Muscle of back (tissue), 11 donors: Measurements from ENCODE around the gene INSM2. TPM values are rescaled to one million over a fixed set of nuclear protein-coding genes. Genes with fewer than 3 reads are reported as not detected.

ENCODE experiments used
- DNase-seq, 3 donors: peaks; one replicate each; pipeline versions ENCODE4 v3.0.0 to v3.0.0-alpha.2; 2013
- polyA plus RNA-seq, 10 donors: library from polyadenylated mRNA; unstranded; fragments of 120-200 nt; gene quantifications; one replicate each; pipeline ENCODE4 v1.2.1, GENCODE V29; 2013; ENCODE audit not compliant: insufficient read length in 10 of 10

INSM2 gene
- polyA plus RNA-seq, 10 donors = 0.09 TPM; not detected in 9

DNA sequence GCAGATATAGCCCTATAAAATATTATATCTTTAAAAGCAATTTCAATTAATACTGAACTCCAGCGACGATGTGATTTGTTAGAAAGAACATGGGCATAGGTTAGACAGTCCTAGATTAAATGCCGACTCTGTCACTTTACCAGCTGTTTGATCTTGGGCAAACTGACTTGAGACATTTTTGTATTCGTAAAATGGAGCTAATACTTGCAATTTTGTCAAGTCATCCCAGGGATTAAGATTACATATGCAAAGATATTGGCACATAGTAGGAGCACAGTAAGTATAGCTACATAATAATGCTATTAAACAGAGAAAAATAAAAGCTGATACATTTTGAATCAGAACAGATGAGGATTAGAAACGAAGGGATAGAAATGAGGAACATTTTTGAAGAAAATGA, 9.0 kb downstream of the INSM2 start:
- DNase-seq = no peak

GRCh38 chr14:35549551-35549950, 15.6 kb downstream of the INSM2 start:
- no peak for DNase-seq

DNA sequence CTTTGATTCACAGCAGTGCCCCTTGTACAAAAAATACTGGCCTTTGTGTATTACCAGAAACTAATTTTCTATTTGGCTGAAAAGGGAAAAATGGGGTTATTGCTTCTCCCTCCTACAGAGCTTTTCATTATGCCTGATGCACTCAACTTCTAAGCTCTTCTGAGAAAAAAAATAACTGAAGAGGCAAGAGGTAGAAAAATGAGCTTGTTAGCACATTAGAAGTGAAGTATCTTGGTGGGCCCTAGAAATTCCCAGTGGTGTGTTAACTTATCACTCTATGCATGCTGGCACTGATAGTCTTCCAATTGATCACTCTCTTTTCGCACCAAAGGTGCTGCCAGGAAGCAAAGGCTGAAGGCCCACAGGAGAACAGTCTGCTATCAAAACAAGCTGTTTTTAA, 17.1 kb downstream of the INSM2 start:
- no peak for DNase-seq

- DNase-seq = no peak
Observed at GRCh38 chr14:35553808-35554207, 19.8 kb downstream of the INSM2 start.

- no peak for DNase-seq
Observed at GRCh38 chr14:35556548-35556947, 22.6 kb downstream of the INSM2 start.

DNA sequence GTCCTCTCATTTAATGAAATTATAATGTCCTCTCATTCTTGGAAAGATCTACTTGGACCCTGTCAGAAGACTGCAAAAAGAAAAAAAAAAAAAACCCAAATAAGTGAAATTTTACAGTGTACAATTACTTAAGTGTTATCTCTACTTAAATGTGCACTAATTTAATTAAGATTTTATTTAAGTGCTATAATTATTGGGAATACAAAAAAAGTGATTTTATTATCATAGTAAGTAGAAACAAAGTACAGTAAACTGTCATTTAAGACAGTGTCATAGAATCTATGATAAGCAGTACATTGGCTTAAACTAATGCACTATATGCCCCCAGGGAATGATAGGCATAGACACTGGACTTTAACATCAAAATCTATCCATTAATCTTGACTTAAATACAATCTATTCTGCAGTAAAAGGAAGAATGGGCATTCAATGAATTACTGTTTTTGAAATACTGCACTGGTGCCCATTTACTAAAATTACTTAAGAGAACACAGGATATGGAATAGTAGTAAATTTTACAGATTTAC, 23.3 kb downstream of the INSM2 start:
- no peak for DNase-seq

GRCh38 chr14:35558680-35559079, 24.7 kb downstream of the INSM2 start:
- no peak for DNase-seq

- no peak for DNase-seq
Observed at GRCh38 chr14:35565871-35566464, 32.0 kb downstream of the INSM2 start.

DNA sequence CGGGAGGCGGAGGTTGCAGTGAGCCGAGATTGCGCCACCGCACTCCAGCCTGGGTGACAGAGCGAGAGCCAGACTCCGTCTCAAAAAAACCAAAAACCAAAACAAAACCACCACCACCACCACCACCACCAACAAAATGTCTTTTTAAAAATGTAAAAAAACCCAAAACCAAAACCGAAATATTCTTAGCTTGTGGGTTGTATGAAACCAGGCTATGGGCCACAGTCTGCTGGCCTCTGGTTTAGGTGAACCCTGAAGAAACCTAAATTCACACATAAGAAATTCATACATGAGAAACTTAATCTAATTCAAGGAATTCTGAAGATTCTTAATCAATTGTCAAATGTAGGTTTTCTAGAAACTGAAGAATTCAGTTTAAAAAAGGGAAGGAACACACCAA, 37.6 kb downstream of the INSM2 start:
- DNase-seq = no peak

- no peak for DNase-seq
Observed at GRCh38 chr14:35573911-35574310, 39.9 kb downstream of the INSM2 start.

DNA sequence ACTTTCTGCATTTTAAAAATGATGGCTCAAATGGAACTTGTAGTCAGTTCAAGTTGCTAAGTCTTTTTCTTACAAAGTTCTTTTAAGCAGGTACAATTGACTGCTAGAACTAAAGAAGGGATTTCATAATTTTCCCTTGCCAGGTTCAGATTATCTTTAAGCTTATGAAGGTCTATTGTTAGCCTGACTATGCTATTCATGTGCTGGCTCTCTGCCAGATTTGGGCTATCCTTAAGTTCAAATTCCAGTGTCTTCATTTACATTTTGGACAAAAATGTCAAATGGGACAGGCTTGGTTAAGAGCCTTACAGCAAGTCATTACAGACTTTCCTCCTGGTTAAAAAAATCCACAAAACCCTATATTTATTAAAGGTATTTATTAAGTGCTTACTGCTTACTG, 42.3 kb downstream of the INSM2 start:
- no peak for DNase-seq

DNA sequence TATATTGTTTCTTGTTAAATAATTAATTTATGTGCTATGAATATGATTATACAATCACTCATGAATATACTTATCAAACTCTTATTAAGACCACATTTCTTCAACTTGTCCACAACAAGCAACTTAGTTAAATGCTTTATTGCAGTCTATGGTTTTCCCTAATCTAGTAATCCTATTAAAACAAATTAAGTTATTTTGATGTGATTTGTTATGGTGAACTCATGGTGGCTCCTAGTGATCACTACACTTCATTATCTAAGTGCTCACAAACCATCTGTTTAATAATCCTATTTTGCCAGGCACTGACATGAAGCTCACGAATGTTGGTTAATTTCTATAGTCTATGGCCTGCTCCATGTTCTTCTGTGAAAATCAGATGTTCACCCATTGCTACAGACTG, 42.9 kb downstream of the INSM2 start:
- no peak for DNase-seq

DNA sequence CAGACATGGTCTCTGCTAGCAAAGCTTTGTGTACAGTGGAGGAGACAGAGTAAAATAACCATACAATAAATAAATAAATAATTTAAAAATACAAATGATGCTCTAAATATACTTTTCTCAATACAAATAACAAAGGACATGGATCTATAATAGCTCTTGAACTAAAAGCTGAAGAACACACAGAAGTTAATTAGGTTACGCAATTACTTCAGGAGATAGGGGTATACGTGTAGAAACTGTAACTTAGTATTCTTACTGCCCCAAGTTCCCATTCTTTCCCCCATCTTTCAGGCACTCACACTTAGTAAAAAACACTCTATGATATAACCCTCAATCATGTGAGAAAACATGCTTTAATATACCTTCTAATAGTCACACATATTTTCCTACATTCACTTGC, 44.2 kb downstream of the INSM2 start:
- no peak for DNase-seq

- DNase-seq = no peak
Observed at GRCh38 chr14:35578639-35579038, 44.7 kb downstream of the INSM2 start.

Other genes with a start within 250 kb of the INSM2 start
- 100 to 1,000 TPM; 151 to 249 (median 192) TPM for gene PSMA6, start 241.8 kb upstream of the INSM2 start, polyA plus RNA-seq
- 10 to 100 TPM; 35.5 to 64.4 (median 47.9) TPM for gene NFKBIA, start 129.4 kb upstream of the INSM2 start, polyA plus RNA-seq